ENCODE measurements around the gene CFAP54.
"Not testable (repeated sequence)": the region's sequence is repeated elsewhere in the genome, so short reads cannot be mapped to it uniquely, and the experiment has no call there.

The CFAP54 gene

GRCh38 chr12:96516472-96517430, 27.4 kb downstream of the CFAP54 start:
- peak; percentile 67 for DNase-seq

- DNase-seq: no peak
Measured at GRCh38 chr12:96520767-96521166, 31.4 kb downstream of the CFAP54 start.

- no peak for DNase-seq
Measured at GRCh38 chr12:96521895-96522682, 32.7 kb downstream of the CFAP54 start.

- no peak for DNase-seq
Measured at GRCh38 chr12:96522690-96523089, 33.3 kb downstream of the CFAP54 start.

- no peak for DNase-seq
Measured at GRCh38 chr12:96526110-96526509, 36.7 kb downstream of the CFAP54 start.

GRCh38 chr12:96529912-96530311, 40.5 kb downstream of the CFAP54 start:
- DNase-seq: no peak

GRCh38 chr12:96534339-96534738, 45.0 kb downstream of the CFAP54 start:
- no peak for DNase-seq

- DNase-seq: no peak
Measured at GRCh38 chr12:96548384-96548783, 59.0 kb downstream of the CFAP54 start.

GRCh38 chr12:96549341-96549740, 60.0 kb downstream of the CFAP54 start:
- DNase-seq: no peak

- no peak for DNase-seq
Measured at GRCh38 chr12:96570579-96570978, 81.2 kb downstream of the CFAP54 start.

- DNase-seq: no peak
Measured at GRCh38 chr12:96571101-96571862, 81.9 kb downstream of the CFAP54 start.

GRCh38 chr12:96578526-96579125, 89.2 kb downstream of the CFAP54 start:
- DNase-seq: peak; percentile 80

GRCh38 chr12:96585977-96586376, 96.6 kb downstream of the CFAP54 start:
- DNase-seq: no peak

- no peak for DNase-seq
Measured at GRCh38 chr12:96587691-96588090, 98.3 kb downstream of the CFAP54 start.

GRCh38 chr12:96590970-96591369, 101.6 kb downstream of the CFAP54 start:
- DNase-seq: no peak

- not testable (repeated sequence) for DNase-seq
Measured at GRCh38 chr12:96604374-96604773, 115.0 kb downstream of the CFAP54 start.

- no peak for DNase-seq
Measured at GRCh38 chr12:96605684-96606083, 116.3 kb downstream of the CFAP54 start.

GRCh38 chr12:96606134-96606533, 116.8 kb downstream of the CFAP54 start:
- DNase-seq: no peak

- DNase-seq: no peak
Measured at GRCh38 chr12:96606644-96607043, 117.3 kb downstream of the CFAP54 start.

GRCh38 chr12:96617178-96617577, 127.8 kb downstream of the CFAP54 start:
- no peak for DNase-seq

- DNase-seq: no peak
Measured at GRCh38 chr12:96623155-96623554, 133.8 kb downstream of the CFAP54 start.

GRCh38 chr12:96623656-96624217, 134.4 kb downstream of the CFAP54 start:
- no peak for DNase-seq

All from NCI-H1105 treated with DMSO at 0.1 percent for 48 hours (cell line).